Fibroblast of peridontal ligament (primary cell): ENCODE measurements around the gene PTPRJ.

ENCODE experiments used
- DNase-seq: peaks from one replicate; pipeline ENCODE4 v3.0.0-alpha.2; 2010; ENCODE audit errors: extremely low read depth

The PTPRJ gene

GRCh38 chr11:47994417-47994816 lies 14.1 kb downstream of the PTPRJ start:
- no peak for DNase-seq

GRCh38 chr11:47995360-47995769 lies 15.0 kb downstream of the PTPRJ start:
- no peak for DNase-seq

- DNase-seq: no peak
Measured at GRCh38 chr11:47997063-47998053, 17.0 kb downstream of the PTPRJ start.

GRCh38 chr11:47998345-47998732 lies 18.0 kb downstream of the PTPRJ start:
- no peak for DNase-seq

- no peak for DNase-seq
Measured at GRCh38 chr11:47998733-47999359, 18.5 kb downstream of the PTPRJ start.

DNA sequence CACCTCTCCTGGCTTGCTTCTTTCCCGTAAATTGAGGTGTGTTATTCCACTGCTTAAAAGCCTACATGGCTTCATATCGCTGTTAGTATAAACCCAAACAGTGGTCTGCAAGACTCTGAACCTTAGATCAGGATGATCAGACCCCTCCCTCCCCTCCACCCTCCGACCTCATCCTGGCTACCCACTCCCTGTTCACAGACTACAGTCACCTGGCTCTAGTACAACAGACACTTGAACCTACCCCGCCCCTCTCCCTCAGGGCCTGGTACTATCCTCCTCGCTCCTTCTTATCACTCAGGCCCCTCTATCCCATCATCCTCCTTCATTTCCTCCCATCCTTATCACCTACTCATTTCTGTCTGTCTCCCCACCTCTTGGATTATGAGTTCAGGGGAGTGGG lies 20.1 kb downstream of the PTPRJ start:
- DNase-seq: no peak

- peak; percentile 76 for DNase-seq
Measured at GRCh38 chr11:48001438-48002021, 21.2 kb downstream of the PTPRJ start.

GRCh38 chr11:48002561-48002960 lies 22.2 kb downstream of the PTPRJ start:
- no peak for DNase-seq

DNA sequence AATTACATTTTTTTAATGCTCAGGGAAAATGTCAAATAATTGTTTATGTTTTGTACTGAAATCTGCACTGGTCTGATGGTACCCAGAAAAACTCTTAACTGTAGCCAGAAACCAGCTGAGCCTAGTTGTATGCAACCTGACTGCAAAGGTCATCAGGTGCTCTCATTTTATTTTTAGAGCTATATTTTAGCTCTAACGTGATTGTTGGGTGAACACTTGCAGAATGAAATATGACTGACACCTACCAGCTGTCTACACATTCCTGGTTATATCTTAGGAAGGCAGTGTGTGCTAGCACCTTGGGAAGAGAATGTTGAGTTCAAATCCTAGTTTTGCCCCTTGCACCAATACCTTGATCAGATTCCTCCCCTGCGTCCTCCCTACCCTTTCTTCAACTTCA lies 23.6 kb downstream of the PTPRJ start:
- DNase-seq: no peak

GRCh38 chr11:48004456-48004855 lies 24.1 kb downstream of the PTPRJ start:
- no peak for DNase-seq

- DNase-seq: peak; percentile 52
Measured at GRCh38 chr11:48005136-48005535, 24.8 kb downstream of the PTPRJ start.

GRCh38 chr11:48005831-48006270 lies 25.5 kb downstream of the PTPRJ start:
- no peak for DNase-seq

GRCh38 chr11:48006301-48006992 lies 26.1 kb downstream of the PTPRJ start:
- DNase-seq: peak; percentile 82

DNA sequence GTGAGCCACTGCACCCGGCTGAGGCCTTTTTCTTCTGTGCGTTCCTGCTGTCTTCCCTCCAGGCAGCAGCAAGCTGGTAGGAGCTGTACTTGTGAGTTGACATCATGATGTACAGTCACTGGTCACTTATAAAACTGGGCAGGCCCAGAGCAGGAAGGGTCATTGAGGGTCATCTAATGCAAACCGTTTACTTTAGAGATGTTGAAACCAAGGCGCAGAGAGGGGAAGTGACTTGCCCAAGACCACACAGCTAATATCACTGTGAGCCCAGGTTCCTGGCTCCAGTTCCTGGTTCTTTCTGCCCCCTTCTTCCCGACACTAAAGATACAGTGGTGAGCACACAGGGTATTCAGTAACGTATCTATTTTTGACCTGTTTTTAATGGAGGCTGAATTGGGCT lies 27.3 kb downstream of the PTPRJ start:
- DNase-seq: no peak

- DNase-seq: no peak
Measured at GRCh38 chr11:48008951-48009270, 28.6 kb downstream of the PTPRJ start.

DNA sequence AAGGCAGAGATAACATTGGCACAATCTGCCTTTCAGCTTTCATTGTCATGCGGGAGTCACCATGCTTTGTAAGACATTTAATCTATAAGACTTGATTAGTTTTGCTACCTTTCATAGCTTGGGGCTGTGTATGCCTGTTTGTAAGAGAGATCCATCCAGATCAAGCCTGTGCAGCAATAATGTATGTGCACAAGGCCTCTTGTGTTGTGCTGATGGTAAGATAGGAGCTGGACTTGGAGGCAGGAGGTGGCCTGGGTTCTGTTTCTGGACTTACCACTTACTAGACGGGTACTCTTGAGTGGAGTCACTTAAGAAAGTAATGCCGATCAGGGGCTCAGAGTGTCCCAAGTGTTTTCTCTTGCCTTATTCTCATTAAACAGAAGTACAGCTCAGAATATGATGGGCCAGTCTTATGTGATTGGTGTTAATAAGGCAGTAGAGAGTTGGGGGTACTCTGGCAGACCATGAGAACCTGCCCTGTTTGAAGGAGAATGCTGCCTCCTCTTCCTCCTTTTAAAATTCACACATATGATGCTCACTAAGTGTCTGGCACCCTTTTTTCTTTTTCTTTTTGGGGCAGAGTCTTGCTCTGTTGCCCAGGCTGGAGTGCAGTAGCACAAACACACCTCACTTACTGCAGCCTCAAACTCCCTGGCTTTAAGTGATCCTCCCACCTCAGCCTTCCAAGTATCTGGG lies 30.9 kb downstream of the PTPRJ start:
- DNase-seq: no peak

- DNase-seq: no peak
Measured at GRCh38 chr11:48011798-48012391, 31.5 kb downstream of the PTPRJ start.

GRCh38 chr11:48013269-48013901 lies 33.0 kb downstream of the PTPRJ start:
- DNase-seq: no peak

DNA sequence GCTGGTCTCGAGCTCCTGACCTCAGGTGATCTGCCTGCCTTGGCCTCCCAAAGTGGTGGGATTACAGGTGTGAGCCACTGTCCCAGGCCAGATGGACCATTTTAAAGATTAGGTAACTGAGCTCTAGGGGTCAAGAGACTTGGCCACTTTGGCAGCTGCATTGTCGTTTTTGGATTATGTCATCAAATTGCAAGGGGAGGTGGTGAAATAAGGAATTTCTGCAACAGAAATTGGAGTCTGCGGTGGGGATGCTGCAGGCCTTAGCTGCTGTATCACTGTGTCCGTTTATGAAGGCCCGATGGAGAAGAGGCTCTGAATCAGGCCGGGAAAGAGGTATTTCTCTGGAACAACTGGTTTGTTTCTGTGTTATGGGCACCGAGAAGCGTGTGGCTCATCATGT lies 34.6 kb downstream of the PTPRJ start:
- no peak for DNase-seq

DNA sequence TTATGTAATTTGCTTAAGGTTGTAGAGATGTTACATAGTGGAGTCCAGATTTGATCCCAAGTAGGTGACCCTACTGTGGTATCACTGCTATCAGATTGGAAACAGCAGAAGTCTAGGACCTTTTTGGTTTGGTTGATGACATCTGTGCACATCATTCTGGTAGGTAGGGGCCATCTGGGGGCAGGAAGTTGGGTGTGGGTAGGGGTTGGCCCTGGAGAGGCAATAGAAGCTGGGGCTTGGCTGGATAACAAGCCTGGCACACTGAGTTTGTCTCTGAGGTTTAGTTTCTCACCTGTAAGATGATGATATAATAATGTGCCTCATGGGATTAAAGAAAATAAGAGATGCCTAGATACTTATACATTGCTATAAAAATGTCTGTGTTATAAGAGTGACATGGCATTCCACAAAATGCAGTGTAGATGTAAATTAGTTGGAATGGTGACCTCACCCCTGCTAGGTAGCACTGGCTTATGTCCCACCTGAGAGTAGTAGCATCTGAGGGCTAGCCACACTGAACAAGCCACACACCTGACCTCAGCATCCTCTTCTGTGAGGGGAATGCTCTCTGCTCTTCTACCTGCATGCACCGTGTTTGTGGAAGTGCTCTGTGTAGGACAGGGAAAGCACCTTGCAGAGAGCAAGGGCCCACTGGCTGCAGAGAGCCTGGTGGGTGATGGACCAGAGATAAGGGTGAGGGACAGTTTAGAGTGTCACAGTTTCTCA lies 36.9 kb downstream of the PTPRJ start:
- no peak for DNase-seq
